ENCODE results near the gene DLK2. TPM values are rescaled to one million over a fixed set of nuclear protein-coding genes. Genes with fewer than 3 reads are reported as not detected.

DLK2 gene
- total RNA-seq, 2 experiments from 2014 or later: 0.19 to 0.36 TPM

DNA sequence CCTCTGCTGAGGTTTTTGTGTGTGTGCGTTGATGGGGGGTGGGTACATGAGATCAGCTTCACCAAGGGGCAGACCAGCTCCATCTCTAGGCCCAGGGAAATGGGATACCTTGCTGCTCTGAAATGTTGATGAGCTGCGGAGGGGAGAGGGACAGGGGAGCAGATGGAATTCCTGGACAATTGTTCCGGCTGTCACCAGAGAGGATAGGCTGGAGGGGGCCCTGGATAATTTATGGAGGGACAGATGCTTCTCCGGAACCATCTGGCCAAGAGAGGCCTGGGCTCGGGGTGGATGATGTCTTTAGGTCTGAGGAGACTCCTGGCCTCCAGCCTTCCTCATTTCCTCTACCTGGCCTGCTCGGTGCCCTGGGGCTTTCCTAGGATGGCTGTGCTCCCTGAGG is 20.2 kb upstream of the DLK2 start:
- peaks cover 4% of the 10 kb centered on the region for H3K36me3 Mint-ChIP-seq (ENCODE audit: low read depth)
- no peak for DNase-seq
- peak overlapping the region; percentile 42 for H3K4me3 Mint-ChIP-seq
- peaks cover 26% of the 10 kb centered on the region for H3K4me1 ChIP-seq (ENCODE audit: insufficient read depth, low read length)
- intact Hi-C loops (cut with DNase I, micrococcal nuclease): loop anchor here in 1 of 2 experiments (5.0 kb wide), 3 partner anchors 42 to 293 kb away; partner anchors contain the start of genes CUL9, POLR1C and YIPF3
- H3K27me3 ChIP-seq (ENCODE audit: control insufficient read depth in 1 of 2, insufficient read depth in 2 of 2, low read length in 2 of 2): no peaks in the 10 kb centered on the region
- POLR2A ChIA-PET: no interaction called here
- no peak overlapping the region for H3K4me3 ChIP-seq (ENCODE audit: low read length)
- H3K9me3 Mint-ChIP-seq: no peaks in the 10 kb centered on the region
- no peaks in the 10 kb centered on the region for H3K36me3 ChIP-seq (ENCODE audit: insufficient read depth, low read length)
- TF ChIP-seq, protein P1, sequence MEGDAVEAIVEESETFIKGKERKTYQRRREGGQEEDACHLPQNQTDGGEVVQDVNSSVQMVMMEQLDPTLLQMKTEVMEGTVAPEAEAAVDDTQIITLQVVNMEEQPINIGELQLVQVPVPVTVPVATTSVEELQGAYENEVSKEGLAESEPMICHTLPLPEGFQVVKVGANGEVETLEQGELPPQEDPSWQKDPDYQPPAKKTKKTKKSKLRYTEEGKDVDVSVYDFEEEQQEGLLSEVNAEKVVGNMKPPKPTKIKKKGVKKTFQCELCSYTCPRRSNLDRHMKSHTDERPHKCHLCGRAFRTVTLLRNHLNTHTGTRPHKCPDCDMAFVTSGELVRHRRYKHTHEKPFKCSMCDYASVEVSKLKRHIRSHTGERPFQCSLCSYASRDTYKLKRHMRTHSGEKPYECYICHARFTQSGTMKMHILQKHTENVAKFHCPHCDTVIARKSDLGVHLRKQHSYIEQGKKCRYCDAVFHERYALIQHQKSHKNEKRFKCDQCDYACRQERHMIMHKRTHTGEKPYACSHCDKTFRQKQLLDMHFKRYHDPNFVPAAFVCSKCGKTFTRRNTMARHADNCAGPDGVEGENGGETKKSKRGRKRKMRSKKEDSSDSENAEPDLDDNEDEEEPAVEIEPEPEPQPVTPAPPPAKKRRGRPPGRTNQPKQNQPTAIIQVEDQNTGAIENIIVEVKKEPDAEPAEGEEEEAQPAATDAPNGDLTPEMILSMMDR (IDR thresholded peaks at IDR 0.05): no peak
- H3K4me1 Mint-ChIP-seq (ENCODE audit: low read depth): peaks cover 37% of the 10 kb centered on the region
- no peak for ATAC-seq (ENCODE audit: poor library complexity)
- CTCF ChIA-PET: no interaction called here
- H3K27ac ChIP-seq (ENCODE audit: low read depth in 1 of 2, low read length in 2 of 2): no peak overlapping the region
- no peaks in the 10 kb centered on the region for H3K27me3 Mint-ChIP-seq
- H3K27ac Mint-ChIP-seq: no peak overlapping the region
- no peaks in the 10 kb centered on the region for H3K9me3 ChIP-seq (ENCODE audit: control insufficient read depth in 1 of 2, insufficient read depth in 1 of 2, low read length in 2 of 2)

DNA sequence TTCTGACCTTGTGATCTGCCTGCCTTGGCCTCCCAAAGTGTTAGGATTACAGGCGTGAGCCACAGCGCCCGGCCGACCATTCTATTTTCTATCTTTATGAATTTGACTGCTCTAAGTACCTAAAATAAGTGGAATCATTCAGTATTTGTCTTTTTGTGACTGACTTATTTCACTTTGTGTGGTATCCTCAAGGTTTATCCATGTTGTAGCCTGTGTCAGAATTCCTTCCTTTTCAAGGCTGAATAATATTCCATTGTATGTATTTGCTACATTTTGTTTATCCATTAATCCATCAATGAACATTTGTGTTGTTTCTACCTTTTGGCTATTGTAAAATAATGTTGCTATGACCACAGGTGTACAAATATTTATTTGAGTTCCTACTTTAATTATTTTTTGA is 17.2 kb upstream of the DLK2 start:
- peaks cover 20% of the 10 kb centered on the region for H3K27me3 Mint-ChIP-seq
- no peak overlapping the region for H3K4me3 Mint-ChIP-seq
- POLR2A ChIA-PET: no interaction called here
- Histone ChIP-seq H3K4me3 (ENCODE audit: low read length) (no peak overlapping the region), H3K27me3 (ENCODE audit: control insufficient read depth in 1 of 2, insufficient read depth in 2 of 2, low read length in 2 of 2) (peaks cover 7 to 11% of the 10 kb centered on the region in 2 experiments), H3K36me3 (ENCODE audit: insufficient read depth, low read length) (no peaks in the 10 kb centered on the region), H3K9me3 (ENCODE audit: control insufficient read depth in 1 of 2, insufficient read depth in 1 of 2, low read length in 2 of 2) (no peaks in the 10 kb centered on the region), H3K27ac (ENCODE audit: low read depth in 1 of 2, low read length in 2 of 2) (no peak overlapping the region), H3K4me1 (ENCODE audit: insufficient read depth, low read length) (peaks cover 7% of the 10 kb centered on the region)
- peaks cover 11% of the 10 kb centered on the region for H3K4me1 Mint-ChIP-seq (ENCODE audit: low read depth)
- ATAC-seq (ENCODE audit: poor library complexity) (no peak), DNase-seq (no peak)
- H3K9me3 Mint-ChIP-seq: no peaks in the 10 kb centered on the region
- intact Hi-C loops (cut with DNase I, micrococcal nuclease): no loop called here
- TF ChIP-seq, protein P1 (IDR thresholded peaks at IDR 0.05): no peak
- CTCF ChIA-PET: interaction anchor here (0.6 kb wide), 1 partner anchor 63 kb away, joined by 3 read pairs; no protein-coding TSS in a partner anchor
- H3K36me3 Mint-ChIP-seq (ENCODE audit: low read depth): no peaks in the 10 kb centered on the region
- H3K27ac Mint-ChIP-seq: no peak overlapping the region

DNA sequence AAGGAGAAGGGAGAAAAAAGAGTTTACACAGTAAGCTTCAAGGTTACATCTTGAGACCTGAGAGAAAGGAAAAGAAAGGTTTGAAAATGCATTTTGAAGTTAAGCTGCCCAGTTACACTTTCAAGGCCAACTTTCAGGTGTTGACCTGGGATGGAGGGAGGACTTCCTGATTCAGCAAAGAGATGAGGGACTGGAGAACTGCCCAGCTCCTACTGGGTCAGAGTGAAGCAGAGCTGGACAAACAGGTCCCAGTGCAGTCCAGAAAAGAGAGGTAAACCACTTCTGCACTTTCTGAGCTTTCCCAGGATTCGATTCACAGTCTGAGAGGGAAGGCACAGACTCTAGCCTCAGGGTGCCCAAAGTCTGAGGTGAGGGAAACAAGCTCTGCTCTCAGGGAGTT is 16.1 kb upstream of the DLK2 start:
- no peaks in the 10 kb centered on the region for H3K4me1 ChIP-seq (ENCODE audit: insufficient read depth, low read length)
- no peaks in the 10 kb centered on the region for H3K9me3 Mint-ChIP-seq
- no peak for DNase-seq
- no peak overlapping the region for H3K4me3 Mint-ChIP-seq
- no peaks in the 10 kb centered on the region for H3K36me3 ChIP-seq (ENCODE audit: insufficient read depth, low read length)
- H3K36me3 Mint-ChIP-seq (ENCODE audit: low read depth): no peaks in the 10 kb centered on the region
- peaks cover 29% of the 10 kb centered on the region for H3K27me3 Mint-ChIP-seq
- ChIA-PET POLR2A (no interaction called here), CTCF (no interaction called here)
- no peak overlapping the region for H3K27ac ChIP-seq (ENCODE audit: low read depth in 1 of 2, low read length in 2 of 2)
- H3K27me3 ChIP-seq (ENCODE audit: control insufficient read depth in 1 of 2, insufficient read depth in 2 of 2, low read length in 2 of 2): peaks cover 7 to 11% of the 10 kb centered on the region in 2 experiments
- ATAC-seq (ENCODE audit: poor library complexity): no peak
- no peaks in the 10 kb centered on the region for H3K9me3 ChIP-seq (ENCODE audit: control insufficient read depth in 1 of 2, insufficient read depth in 1 of 2, low read length in 2 of 2)
- H3K4me1 Mint-ChIP-seq (ENCODE audit: low read depth): no peaks in the 10 kb centered on the region
- no peak overlapping the region for H3K27ac Mint-ChIP-seq
- intact Hi-C loops (cut with DNase I, micrococcal nuclease): no loop called here
- H3K4me3 ChIP-seq (ENCODE audit: low read length): no peak overlapping the region
- TF ChIP-seq, protein P1 (IDR thresholded peaks at IDR 0.05): no peak
